CMK (cell line): Measurements from ENCODE around the gene TMEM59L.

Experiments
- DNase-seq: peaks from one replicate; pipeline ENCODE4 v3.0.0-alpha.2; 2010; ENCODE audit warnings: low read depth

Gene TMEM59L

DNA sequence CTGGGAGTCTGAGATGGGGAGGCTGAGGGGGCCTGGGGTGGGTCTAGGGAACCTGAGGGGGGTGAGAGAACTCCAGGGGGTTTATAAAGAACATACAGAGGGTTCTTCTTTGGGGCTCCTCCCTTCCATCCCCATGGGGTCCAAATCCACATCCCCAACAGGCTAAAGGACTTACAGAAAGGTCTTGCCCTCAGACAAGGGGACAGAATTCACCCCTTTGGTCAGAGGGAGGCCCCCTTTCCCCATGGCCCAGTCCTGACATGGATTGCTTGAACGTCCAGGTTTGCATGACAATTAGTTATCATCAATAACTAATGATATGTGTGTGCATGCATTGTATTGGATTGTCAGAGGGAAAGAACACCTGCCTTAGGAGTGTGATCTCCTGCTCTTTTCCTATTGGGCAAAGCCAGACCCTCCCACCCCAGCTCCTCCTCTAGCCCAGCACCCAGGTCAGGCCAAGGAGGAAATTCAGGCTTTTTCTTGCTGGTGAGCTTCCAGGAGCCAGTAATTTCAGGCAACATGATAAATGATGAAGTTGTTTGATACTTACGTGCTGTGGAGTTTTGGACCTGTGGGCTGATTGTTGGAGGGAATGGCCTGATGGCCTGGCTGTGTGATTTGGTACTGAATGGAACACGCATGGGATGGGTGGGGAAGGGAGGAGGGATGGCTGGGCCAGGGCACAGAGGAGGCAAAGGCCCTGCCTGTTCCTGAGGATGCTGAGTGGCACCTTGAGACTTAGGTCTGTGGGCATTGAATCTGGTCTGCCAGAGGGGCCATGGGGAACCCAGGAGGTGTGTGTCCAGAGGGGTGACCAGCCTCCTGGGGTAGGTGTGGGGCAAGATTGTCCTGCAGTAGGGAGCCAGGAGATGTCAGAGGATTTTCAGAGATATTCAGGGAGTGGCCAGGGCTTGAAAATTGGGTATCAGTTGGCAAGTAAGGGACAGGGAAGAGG, 25.3 kb downstream of the TMEM59L start:
- no peak for DNase-seq

DNA sequence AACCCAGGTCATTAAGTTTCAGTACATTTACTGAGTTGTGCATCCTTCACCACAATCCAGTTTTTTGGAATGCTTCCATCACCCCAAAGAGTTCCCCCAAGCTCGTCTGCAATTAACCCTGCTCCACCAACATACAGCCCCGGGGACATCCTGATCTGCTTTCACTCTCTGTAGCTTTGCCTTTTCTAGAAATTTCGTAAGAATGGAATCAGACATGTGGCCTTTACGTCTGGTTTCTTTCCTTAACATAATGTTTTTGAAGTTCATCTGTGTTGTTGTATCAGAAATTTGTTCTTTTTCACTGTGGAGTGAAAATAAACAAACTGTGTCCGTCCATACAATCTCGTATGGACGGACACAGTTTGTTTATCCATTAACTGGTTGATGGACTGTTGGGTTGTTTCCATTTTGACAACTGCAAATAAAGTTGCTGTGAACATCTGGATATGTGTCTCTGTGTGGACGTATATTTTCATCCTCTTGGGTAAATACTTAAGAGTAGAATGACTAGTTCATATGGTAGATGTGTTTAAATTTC, 27.1 kb downstream of the TMEM59L start:
- DNase-seq = no peak

DNA sequence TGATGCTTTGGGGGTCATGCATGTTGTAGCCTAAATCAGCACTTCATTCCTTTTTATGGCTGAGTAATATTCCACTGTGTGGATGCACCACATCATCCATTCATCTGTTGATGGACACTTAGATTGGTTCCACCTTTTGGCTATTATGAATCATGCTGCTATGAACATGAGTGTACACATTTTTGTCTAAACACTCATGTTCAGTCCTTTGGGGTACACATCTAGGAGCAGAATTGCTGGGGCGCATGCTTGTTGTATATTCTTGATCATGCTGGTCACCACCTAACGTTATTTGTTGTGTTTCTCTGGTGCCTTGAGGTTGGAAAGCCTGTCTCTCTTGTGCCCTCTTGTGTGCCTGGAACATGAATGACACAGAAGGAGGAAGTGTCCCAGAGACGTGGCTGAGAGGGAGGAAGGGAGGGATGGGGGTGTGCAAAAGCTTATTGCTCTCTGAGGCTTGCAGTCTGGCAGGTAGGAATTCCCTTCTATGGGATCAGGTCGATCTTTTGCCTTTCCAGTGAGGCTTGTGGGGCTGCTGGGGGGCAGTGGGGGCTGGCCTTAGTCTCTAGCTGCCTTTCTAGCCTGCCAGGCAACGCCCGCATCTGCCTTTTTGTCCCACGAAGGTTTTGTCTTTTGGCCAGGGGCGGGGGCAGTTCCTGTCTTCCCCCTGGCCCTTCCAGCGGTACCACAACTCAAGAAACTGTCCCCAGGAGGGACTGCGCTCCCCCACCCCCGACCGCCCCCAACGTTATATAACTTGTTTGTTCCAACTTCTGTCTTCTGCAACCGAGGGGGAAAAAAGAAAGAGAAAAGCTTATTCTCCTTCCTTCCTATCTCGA, 31.7 kb downstream of the TMEM59L start:
- DNase-seq = no peak

DNA sequence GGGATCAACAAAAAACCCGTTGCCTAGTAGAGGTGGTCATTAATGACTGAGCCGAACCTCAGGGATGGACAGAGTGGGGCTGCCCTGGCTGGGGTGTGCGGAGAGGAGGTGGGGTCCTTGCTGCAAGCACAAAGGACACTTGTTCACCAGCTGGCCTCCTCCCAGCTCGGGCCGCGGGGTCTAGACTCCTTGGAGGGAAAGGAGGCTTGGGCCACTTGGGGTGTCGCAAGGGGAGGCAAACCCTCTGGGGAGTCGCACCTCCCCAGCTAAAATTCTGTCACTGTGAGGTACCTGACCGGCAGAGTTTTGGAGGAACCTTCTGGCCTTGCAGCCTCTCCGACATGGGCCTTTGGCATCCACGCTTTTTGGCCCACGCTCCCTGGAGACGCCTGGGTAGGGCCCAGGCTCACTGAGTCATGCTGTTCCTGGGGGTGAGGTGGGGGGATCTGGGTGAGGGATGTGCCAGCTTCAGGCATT, 32.4 kb downstream of the TMEM59L start:
- DNase-seq = no peak

DNA sequence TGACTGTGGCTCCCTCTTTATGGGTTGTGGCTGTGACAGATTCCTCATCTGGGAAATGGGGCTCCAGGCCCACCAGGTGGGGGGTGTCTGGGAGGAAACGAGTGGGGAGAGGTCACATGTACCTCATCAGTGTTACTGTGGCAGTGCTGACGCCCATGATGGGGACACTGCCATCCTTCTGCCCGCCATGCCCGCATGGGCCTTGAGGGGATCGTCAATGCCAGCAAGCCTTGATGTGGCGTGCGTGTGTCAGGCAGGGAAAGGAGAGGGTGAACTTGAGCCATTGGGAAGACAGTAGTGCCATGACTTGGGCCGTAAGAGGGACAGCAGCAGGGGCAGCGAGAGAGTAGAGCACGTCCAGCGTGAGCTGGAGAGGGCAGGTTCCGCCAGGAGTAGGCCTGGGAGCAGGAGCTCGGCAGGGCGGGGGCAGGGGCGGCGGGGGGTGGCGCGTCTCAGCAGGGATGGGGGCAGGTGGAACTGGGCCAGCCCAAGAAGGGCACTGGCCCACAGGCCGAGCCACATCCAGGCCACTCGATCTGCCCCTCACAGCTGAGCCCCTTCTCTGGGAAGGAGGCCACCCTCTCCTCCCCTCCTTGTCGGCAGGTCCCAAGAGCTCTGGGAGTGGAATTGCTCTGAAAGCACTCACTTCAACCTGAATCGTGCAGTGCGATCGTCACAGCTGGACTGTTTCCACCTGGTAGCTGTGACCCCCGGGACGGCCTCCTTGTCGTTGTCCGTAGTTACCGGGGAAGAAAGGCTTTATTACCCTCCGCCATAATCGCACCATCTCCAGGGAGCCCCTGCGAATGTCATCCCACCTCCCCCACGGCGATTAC, 34.1 kb downstream of the TMEM59L start:
- DNase-seq = no peak

DNA sequence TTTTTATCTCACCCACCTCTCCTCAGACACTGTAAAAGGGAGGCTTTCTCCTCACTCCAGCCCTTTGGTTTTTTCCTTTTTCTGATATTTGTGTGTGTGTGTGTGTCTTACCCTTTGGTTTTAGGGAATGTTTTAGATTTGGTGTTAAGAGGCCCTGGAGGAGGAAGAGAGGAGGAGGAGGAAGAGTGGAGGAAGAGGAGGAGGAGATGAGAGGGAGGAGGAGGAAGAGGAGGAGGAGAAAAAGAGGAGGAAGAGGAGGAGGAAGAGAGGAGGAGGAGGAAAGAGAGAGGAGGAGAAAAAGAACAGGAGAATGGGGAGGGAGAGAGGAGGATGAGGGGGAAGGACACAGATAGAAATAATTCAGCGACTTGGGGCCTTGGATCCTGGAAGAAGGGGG, 34.7 kb downstream of the TMEM59L start:
- no peak for DNase-seq

DNA sequence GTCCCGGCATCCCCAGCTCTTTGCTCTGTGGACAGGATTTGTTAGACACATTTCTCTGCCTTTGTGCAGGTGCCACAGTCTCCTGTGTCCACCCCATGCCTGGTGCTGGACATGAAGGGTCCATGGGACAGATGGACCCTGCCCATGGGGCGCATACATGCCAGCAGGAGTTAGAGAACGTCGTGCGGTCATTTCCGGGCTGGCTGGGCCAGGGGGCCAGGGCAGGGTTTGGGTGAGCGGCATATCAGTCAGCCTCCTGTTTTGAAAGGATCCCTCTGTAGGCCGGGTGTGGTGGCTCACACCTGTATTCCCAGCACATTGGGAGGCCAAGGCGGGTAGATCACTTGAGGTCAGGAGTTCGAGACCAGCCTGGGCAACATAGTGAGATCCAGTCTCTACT, 35.1 kb downstream of the TMEM59L start:
- DNase-seq = no peak

DNA sequence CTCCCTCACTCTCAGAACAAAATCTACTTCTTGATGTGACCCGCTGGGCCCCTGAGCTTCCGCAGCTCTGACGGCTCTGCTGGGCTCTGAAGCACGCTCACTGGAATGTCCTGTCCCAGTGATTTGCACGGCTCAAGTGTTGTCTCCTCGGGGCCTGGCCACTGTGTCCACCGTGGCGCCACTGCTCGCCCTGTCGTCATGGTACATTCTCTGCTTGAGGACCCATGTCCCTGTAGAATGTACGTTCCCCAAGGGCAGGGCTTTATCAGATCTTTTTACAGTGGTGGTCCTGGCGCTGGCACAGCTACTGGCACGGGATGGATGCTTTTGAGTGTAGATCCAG, 36.3 kb downstream of the TMEM59L start:
- no peak for DNase-seq

DNA sequence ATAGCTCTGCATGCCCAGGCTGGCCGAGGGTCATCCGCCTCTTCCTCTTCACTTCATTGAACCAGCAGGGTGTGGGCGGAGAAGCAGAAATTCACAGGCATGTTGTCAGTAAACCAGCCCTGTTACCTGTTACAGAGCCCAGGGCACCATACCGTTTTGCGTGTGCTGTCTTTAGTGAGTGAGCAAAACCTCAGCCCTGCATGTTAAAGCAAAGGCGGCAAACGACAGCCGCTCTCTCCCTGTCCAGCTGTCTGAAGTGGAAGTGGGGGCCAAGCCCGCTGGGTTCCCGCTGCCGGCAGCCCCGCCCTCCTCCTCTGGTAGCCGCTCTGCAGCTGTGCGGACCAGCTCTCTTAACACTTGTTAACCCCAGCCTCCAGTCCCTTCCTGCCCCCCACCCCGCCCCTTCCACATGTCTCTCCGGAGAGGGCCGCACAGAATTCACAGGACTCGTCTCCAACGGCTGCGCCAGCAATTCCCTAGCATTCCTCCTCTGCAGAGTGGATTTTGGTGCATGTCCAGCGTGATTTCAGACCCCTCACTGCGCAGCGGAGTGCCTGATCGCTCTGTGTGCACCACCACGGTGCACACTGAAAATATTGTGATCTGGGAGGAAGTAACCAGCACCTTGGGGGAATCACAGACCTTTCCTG, 36.8 kb downstream of the TMEM59L start:
- DNase-seq = no peak

DNA sequence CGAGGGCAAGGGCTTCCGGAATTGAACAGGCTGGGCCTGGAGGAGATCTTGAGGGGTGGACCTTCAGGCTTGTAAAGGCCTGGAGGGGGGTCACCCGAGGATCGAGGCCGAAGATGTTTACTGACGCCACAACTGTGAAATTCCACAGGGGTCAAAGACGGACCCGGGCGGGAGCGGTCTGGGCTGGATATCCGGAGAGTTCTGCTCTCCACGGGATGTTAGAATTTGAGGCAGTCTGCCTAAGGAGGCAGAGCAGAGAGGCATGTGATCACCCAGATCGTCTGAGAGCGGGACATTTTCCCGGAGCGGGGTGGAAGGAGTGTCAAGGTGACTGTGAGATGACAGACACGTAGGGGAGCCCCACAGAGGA, 37.3 kb downstream of the TMEM59L start:
- no peak for DNase-seq

DNA sequence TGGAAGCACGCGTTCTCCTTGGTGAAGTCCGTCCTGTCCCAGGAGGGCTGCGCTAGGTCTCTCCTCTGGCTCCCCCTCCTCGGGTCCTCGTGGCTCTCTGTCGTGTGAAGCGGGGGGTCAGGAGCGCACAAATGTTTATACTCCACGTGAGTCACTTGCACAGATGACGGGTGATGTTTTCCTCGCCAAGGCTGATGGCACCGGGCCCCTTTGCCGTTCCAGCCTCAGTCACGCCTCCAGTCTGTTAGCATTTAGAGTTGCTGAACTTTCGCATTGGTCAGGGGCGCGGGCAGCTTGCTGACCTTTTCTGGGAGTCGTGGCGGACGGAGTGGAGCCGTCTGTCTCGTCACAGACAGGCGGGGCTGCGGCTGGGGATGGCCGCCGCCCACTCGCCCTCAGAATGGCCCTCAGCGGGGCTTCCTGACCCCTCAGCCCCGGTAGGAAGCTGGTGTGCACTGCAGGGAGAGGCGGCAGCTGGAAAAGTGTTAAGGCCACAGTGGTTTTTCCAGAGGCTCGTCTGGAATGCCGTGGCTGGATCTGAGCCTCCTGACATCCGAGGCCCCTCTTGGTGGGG, 37.9 kb downstream of the TMEM59L start:
- no peak for DNase-seq

DNA sequence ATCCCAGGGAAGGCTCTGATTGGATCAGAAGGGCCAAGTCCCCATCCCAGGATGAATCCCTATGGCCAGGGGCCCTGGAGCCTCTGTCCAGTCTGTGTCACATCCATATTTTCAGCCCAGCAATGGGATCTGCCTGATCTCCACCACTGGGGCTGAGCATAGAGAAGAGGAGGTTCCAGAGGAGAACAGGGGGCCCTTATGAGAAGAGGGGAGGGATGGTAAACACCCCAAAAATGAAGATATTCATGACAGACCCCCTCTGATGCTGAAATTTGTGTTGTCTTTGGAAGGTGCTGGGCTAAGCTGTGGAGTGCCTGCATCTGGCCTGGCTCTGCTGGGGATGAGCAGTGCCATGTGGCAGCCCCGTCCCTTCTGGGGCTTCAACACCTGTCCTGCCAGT, 38.6 kb downstream of the TMEM59L start:
- no peak for DNase-seq

DNA sequence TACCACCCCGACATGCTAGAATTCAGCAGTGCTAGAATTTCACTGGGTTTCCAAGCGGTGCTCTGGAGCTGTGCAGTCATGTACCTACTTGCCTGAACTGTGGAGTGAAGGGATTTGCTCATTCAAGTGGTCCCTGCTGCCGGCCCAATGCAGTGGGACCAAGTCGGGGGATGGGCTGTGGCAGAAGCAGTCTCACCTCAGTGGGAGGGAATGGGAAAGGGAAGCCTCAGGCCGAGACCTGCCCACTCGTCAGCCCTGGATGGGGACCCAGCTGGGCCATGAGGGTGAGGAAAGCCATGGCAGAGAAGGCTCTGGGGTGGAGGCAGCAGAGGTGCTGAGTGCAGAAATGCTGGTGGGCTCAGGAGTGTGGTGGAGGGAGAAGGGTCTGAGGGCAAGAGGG, 39.1 kb downstream of the TMEM59L start:
- no peak for DNase-seq

DNA sequence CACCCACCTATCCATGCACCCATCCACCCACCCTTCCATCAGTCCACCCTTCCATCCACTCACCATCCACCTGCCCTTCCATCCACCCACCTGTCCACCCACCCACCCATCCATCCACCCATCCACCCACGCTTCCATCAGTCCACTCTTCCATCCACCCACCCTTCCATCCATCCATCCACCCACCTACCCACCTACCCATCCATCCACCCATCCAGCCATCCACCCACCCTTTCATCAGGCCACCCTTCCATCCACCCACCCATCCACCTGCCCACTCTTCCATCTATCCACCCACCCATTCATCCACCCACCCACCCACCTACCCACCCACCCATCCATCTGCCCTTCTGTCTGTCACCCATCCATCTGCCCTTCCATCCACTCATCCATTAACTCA, 41.2 kb downstream of the TMEM59L start:
- no peak for DNase-seq

DNA sequence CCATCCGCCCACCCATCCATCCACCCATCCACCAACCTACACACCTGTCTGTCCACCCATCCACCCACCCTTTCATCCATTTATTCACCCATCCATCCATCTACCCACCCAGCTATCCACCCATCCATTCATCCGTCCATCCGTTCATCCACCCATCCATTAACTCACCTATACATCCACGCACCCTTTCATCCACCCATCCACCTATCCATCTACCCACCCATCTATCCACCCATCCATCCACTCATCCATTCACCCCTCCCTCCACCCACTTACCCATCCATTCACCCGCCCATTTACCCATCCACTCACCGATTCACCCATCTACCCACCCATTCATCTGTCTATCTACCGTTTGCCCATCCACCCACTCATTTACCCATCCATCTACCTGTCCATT, 41.8 kb downstream of the TMEM59L start:
- no peak for DNase-seq

DNA sequence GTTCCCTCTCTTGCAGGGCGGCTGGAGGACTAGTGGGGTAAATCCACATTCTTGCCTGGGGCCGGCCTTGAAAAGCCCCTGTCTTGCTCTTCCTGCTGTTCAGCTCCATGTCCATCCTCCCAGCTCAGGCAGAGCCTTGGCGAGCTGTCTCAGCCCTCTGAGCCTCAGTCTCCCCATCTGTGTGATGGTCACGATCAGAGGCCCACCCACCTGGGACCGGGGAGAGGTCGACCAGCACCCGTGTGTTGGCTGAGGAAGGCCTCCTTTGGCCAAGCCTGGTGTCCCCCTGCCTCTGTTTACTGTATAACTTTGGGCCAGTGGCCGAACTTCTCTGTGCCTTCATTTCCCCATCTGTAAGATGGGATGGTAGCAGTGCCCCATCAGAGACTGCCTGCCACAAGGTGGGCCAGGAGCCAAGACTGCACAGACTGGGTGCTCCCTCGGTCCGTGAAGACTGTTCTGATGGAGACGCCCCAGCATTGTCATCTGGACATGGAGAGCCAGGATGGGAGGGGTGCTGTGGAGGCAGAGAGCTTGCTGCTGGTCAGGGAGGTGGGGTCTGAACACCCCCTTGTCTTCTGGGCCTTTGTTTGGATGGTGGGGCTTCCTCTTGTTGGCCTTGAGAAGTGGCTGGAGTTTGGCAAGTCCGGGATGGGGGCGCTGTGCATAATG, 42.6 kb downstream of the TMEM59L start:
- no peak for DNase-seq

DNA sequence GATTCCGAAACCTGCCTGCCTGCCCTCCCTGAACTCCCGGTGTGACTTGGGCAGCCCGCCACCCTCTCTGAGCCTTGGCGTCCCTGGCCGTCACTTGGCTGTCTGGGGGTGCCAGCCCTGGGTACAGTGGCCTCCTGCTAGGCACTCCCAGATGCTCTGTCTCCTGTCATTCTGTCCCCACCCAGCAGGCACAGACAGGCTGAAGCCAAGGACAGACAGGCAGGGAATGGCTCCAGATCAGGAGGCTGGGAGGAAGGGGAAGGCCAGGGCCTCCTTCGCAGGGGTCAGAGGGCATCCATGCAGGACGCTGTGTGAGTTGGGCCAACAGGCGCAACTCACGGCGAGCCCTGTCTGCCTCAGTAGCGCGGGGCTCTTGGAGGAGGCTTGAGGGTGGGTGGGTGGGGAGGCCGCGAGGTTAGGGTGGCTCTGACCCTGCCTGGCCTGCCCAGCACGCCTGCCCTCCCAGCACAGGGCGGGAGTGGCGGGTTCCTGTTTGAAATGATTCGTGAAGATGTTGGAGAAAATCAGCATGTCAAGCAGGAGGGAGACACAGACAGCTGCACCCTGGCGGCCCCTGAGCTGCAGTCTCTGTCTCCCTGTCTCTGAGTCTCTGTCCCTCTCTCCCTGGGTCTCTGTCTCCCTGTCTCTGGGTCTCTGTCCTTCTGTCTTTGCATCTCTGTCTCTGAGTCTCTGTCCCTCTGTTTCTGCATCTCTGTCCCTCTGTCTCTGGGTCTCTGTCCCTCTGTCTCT, 43.8 kb downstream of the TMEM59L start:
- no peak for DNase-seq

DNA sequence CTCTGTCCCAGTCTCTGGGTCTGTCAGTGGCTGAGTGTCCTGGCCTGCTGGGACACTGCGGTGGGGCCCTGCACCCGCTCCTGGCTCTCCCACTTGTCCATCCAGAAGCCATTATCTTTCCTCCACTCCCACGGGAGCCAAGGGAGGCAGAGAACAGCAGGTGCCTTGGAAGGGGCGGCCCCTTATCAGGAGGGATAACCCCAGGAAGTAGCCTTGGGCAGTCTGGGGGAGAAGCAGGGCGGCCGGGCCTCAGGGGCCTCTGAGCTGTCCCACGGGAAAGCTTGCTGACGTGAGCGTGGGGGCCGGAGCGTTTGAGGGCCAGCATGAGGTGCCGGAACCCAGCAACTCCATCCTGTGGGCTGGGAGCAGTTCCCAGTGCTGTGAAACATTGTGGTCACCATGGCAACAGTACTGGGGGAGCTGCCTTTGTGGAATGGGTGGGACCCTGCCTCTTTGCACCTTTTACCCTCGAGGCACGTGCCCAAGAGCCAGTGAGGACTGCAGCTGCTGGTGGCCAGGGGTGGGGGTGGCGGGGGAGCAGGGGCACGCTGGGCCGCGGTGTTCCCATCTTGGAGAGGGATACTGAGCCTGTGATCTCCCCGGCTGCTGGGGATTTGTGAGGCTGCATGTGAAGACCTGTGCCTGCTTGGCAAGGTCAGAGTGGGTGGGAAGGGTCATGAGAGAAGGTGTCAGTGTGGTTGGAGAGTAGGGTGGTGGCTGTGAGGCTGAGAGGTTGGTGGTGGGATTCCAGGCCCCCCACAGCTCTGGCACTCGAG, 45.1 kb downstream of the TMEM59L start:
- no peak for DNase-seq

DNA sequence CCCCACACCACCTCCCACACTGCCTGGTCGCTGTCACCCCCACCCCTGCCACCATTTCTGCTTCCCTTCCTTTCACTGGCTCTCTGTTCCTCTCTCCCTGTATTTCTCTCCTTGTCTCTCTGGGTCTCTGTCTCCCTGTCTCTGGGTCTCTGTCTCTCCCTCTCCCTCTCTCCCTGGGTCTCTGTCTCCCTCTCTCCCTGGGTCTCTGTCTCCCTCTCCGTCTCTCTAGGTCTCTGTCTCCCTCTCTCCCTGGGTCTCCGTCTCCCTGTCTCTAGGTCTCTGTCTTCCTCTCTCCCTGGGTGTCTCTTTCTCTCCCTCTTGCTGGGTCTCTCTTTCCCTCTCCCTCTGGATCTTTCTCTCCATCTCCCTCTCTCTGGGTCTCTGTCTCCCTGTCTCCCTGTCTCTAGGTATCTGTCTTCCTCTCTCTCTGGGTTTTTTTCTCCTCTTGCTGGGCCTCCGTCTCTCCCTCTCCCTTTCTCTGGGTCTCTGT, 45.7 kb downstream of the TMEM59L start:
- DNase-seq = no peak
